GM23248 (cell line): Measurements from ENCODE around the gene PLOD1. TPM values are rescaled to one million over a fixed set of nuclear protein-coding genes. Genes with fewer than 3 reads are reported as not detected.

ENCODE experiments used
- DNase-seq: peaks from one replicate; pipeline ENCODE4 v3.0.0-alpha.2; 2015
- H2AFZ ChIP-seq: fragments of 200-600 bp; sonication (generic); 2 replicates; pipeline ENCODE4 v1.6.1; 2016; ENCODE audit warnings: antibody characterized with exemption
- H3F3A ChIP-seq: fragments of 200-600 bp; sonication (generic); 2 replicates; pipeline ENCODE4 v1.6.1; 2016; ENCODE audit warnings: mild to moderate bottlenecking, antibody characterized with exemption, mixed run types; ENCODE audit not compliant: insufficient read depth
- H3K27ac ChIP-seq: fragments of 200-600 bp; sonication (generic); 2 replicates; pipeline ENCODE4 v1.5.1; 2016; ENCODE audit warnings: mild to moderate bottlenecking
- H3K27me3 ChIP-seq: fragments of 200-600 bp; sonication (generic); replicated peaks from 2 replicates; pipeline ENCODE4 v1.6.1; 2016; ENCODE audit warnings: mild to moderate bottlenecking; ENCODE audit not compliant: insufficient read depth
- H3K36me3 ChIP-seq: fragments of 200-600 bp; sonication (generic); 2 replicates; pipeline ENCODE4 v1.6.1; 2016; ENCODE audit warnings: low read depth, mild to moderate bottlenecking
- H3K4me1 ChIP-seq: fragments of 200-600 bp; sonication (generic); 2 replicates; pipeline ENCODE4 v1.6.1; 2016; ENCODE audit warnings: mild to moderate bottlenecking; ENCODE audit not compliant: insufficient read depth
- H3K4me2 ChIP-seq: fragments of 200-600 bp; sonication (generic); one replicate; pipeline ENCODE4 v1.6.1; 2016; ENCODE audit warnings: mild to moderate bottlenecking; ENCODE audit not compliant: unreplicated experiment
- H3K4me3 ChIP-seq: fragments of 200-600 bp; sonication (generic); 2 replicates; pipeline ENCODE4 v1.5.1; 2016; ENCODE audit warnings: mild to moderate bottlenecking
- H3K79me2 ChIP-seq: fragments of 200-600 bp; sonication (generic); 2 replicates; pipeline ENCODE4 v1.6.1; 2016; ENCODE audit warnings: mild to moderate bottlenecking; ENCODE audit not compliant: insufficient read depth
- H3K9ac ChIP-seq: fragments of 200-600 bp; sonication (generic); 2 replicates; pipeline ENCODE4 v1.6.1; 2016; ENCODE audit warnings: mild to moderate bottlenecking
- H3K9me2 ChIP-seq: fragments of 200-600 bp; sonication (generic); 2 replicates; pipeline ENCODE4 v1.6.1; 2016; ENCODE audit warnings: mixed run types, mild to moderate bottlenecking, moderate library complexity; ENCODE audit not compliant: insufficient read depth
- H3K9me3 ChIP-seq: fragments of 200-600 bp; sonication (generic); one replicate; pipeline ENCODE4 v1.6.1; 2017; ENCODE audit warnings: low read depth
- H4K20me1 ChIP-seq: fragments of 200-600 bp; sonication (generic); 2 replicates; pipeline ENCODE4 v1.6.0; 2016; ENCODE audit not compliant: insufficient read depth
- EZH2 ChIP-seq: fragments of 200-600 bp; sonication (generic); IDR thresholded peaks from 2 replicates; pipeline ENCODE4 v1.6.1; 2018; ENCODE audit warnings: antibody characterized with exemption, mild to moderate bottlenecking; ENCODE audit not compliant: insufficient read depth, poor library complexity, severe bottlenecking
- EZH2phosphoT487 ChIP-seq: fragments of 200-600 bp; sonication (generic); IDR thresholded peaks from 2 replicates; pipeline ENCODE4 v1.6.1; 2018; ENCODE audit warnings: antibody characterized with exemption, moderate library complexity, mild to moderate bottlenecking, low read depth; ENCODE audit not compliant: insufficient read depth
- WGBS, 2 experiments: methylation state at CpG; one replicate each; pipeline ENCODE4 v1.1.6; 2015 to 2017; ENCODE audit warnings: low lambda C conversion rate in 2 of 2, low coverage in 1 of 2; ENCODE audit errors: missing lambda C conversion rate in 2 of 2; 5-methylcytosine and 5-hydroxymethylcytosine counted together
- in situ Hi-C: fragments of 300-500 bp; cut with MboI; formaldehyde crosslinking; loops from 2 replicates; pipeline ENCODE4 v1.15.0; 2020
- polyA plus RNA-seq: library from polyadenylated mRNA; unstranded; fragments of >200 nt; fragmentation: Nextera tagmentation; extraction: Ambion mirVana; gene quantifications from 2 replicates; pipeline ENCODE4 v1.2.1, GENCODE V29; 2016
- total RNA-seq: library from RNA; depleted of rRNA; stranded (reverse); fragments of >200 nt; shearing (Covaris generic); gene quantifications from 2 replicates; pipeline ENCODE4 v1.2.3, GENCODE V29; 2014

The PLOD1 gene
- total and polyA plus RNA-seq, 2 experiments from 2014 or later = 443 to 633 TPM

DNA sequence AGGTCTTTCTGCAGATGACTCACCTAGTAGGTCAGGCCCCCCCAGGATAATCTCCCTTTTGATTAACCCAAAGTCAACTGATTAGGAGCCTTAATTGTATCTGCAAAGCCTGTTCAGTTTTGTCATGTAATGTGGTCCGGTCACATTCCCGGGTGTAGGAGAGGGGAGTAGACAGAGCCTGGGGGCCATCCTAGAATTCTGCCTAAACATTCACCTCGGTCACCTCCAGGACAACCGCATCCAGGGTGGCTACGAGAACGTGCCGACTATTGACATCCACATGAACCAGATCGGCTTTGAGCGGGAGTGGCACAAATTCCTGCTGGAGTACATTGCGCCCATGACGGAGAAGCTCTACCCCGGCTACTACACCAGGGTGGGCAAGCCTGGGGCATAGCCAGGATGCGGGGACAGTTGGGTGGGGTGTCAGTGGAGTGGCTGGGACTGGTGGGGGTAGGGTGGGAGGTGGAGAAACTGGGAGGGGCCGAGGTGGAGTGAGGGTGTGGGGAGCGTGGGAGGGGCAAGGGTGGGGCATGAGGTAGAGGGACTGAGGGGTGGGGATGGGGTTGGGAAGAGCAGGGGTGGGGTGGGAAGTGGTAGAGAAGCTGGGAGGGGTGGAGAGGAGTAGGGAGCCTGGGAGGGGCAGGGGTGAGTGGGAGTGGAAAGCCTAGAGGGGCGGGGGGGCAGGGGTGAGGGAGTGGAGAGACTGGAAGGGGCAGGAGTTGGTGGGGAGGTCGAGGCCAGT lies 36.1 kb downstream of the PLOD1 start:
- H3K4me2 ChIP-seq = no peak overlapping the region
- no peaks in the 10 kb centered on the region for H3K9me2 ChIP-seq
- H3K36me3 ChIP-seq = peaks cover 39% of the 10 kb centered on the region
- 89 to 94% methylated on average over 13 to 17 of the region's 17 CpGs for WGBS, 2 experiments
- H3K27ac ChIP-seq = no peak overlapping the region
- no peaks in the 10 kb centered on the region for H3K27me3 ChIP-seq
- no peak overlapping the region for H3K9ac ChIP-seq
- no peaks in the 10 kb centered on the region for H3K79me2 ChIP-seq
- no peaks in the 10 kb centered on the region for H3K9me3 ChIP-seq
- no peaks in the 10 kb centered on the region for H4K20me1 ChIP-seq
- H3K4me3 ChIP-seq = no peak overlapping the region
- H3K4me1 ChIP-seq = no peaks in the 10 kb centered on the region
- no peak for TF ChIP-seq EZH2
- no peak for TF ChIP-seq EZH2phosphoT487
- H2AFZ ChIP-seq = no peak overlapping the region
- H3F3A ChIP-seq = 0 out of 2 replicates have a peak, but pooled peaks cover 2% of the 10 kb centered on the region
- DNase-seq = no peak
- in situ Hi-C loops = no loop called here

DNA sequence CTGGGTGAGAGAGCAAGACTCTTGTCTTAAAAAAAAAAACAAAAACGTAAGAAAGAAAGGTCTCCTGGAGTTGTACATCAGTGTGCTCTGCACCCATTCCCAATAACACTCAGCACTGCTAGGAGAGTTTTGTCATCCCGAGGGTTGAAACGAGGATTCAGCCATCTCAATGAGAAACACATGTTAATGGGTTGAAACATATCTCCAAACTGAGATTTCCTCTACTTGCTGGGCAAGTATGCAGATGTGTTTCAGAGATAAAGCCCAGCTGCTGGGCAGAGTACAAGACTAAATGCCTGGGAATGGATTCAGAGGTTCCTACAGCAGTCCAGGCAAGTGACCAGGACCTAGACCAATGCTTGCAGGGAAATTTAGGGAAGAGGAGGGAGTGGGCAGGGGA lies 43.1 kb downstream of the PLOD1 start:
- H3K4me2 ChIP-seq = peak overlapping the region; percentile 26
- peak overlapping the region; percentile 27 for H3K27ac ChIP-seq
- H3K27me3 ChIP-seq = no peaks in the 10 kb centered on the region
- H3K9me2 ChIP-seq = no peaks in the 10 kb centered on the region
- no peak for TF ChIP-seq EZH2
- no peak for TF ChIP-seq EZH2phosphoT487
- no peak overlapping the region for H3K4me3 ChIP-seq
- DNase-seq = peak; percentile 82
- H4K20me1 ChIP-seq = no peaks in the 10 kb centered on the region
- H3K9ac ChIP-seq = no peak overlapping the region
- H3K9me3 ChIP-seq = no peaks in the 10 kb centered on the region
- H3K79me2 ChIP-seq = peaks cover 22% of the 10 kb centered on the region
- WGBS, 2 experiments = 4 to 7% methylated on average over 3 of the region's 3 CpGs
- H3K4me1 ChIP-seq = peaks cover 41% of the 10 kb centered on the region
- in situ Hi-C loops = no loop called here
- peaks cover 42% of the 10 kb centered on the region for H3F3A ChIP-seq
- peaks cover 24% of the 10 kb centered on the region for H3K36me3 ChIP-seq
- H2AFZ ChIP-seq = no peak overlapping the region

DNA sequence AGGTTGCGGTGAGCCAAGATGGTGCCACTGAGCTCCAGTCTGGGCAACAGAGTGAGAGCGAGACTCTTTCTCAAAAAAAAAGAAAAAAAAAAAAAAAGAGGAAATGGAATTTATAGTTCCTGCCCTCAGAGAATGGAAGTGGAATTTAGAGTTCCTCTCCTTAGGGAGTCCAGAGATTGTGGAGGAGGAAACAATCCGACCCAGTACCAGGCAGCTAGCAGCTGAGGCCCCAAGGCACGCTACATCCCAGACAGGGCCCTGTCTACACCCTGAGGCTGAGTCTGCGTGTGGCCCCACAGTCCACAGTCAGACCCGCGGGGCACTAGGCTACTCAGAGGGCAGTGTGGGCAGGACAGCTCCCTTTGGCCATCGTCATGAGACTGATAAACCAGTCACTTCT lies 43.8 kb downstream of the PLOD1 start:
- peaks cover 42% of the 10 kb centered on the region for H3F3A ChIP-seq
- H3K27me3 ChIP-seq = no peaks in the 10 kb centered on the region
- H3K9ac ChIP-seq = no peak overlapping the region
- H3K36me3 ChIP-seq = peaks cover 27% of the 10 kb centered on the region
- in situ Hi-C loops = no loop called here
- H3K4me1 ChIP-seq = peaks cover 41% of the 10 kb centered on the region
- no peak overlapping the region for H2AFZ ChIP-seq
- peaks cover 29% of the 10 kb centered on the region for H3K79me2 ChIP-seq
- no peaks in the 10 kb centered on the region for H3K9me2 ChIP-seq
- no peak for DNase-seq
- H3K4me2 ChIP-seq = no peak overlapping the region
- no peak overlapping the region for H3K4me3 ChIP-seq
- H4K20me1 ChIP-seq = no peaks in the 10 kb centered on the region
- TF ChIP-seq EZH2phosphoT487 (no peak), EZH2 (no peak)
- no peaks in the 10 kb centered on the region for H3K9me3 ChIP-seq
- WGBS, 2 experiments = 96 to 97% methylated on average over 8 of the region's 8 CpGs
- H3K27ac ChIP-seq = peak overlapping the region; percentile 27; the same call in 1 of the 2 replicates

DNA sequence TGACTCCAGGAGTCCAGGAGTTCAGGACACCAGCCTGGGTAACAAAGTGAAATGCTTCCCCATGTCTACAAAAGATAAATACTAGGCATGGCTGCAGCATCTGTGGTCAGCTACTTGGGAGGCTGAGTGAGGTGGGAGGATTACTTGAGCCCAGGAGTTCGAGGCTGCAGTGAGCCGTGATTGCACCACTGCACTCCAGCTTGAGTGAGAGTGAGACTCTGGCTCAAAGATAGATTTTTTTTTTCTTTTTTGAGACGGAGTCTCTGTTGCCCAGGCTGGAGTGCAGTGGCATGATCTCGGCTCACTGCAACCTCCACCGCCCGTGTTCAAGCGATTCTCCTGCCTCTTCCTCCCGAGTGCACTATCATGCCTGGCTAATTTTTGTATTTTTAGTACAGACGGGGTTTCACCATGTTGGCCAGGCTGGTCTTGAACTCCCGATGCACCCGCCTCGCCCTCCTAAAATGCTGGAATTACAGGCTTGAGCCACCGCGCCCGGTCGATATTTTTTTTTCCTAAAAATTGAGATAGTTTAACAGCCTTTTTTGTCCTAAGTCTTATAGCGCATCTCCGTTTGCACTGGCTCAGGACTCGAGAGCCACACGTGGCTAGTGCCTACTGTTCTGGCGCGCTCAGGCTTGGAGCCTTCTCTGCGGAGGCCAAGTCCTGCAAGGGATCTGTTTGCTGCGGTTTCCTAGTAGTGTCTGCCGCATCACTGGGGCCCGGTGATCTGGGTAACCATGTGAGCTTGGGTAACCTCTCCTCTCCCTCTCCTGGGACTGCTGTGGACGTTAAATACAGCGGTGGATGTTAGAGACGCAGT lies 44.7 kb downstream of the PLOD1 start:
- peak overlapping the region; percentile 76 for H2AFZ ChIP-seq
- in situ Hi-C loops = no loop called here
- peaks cover 19% of the 10 kb centered on the region for H3K36me3 ChIP-seq
- no peaks in the 10 kb centered on the region for H4K20me1 ChIP-seq
- peak overlapping the region; percentile 84 for H3K27ac ChIP-seq
- peak overlapping the region; percentile 96 for H3K9ac ChIP-seq
- H3F3A ChIP-seq = peaks cover 42% of the 10 kb centered on the region
- H3K4me1 ChIP-seq = peaks cover 41% of the 10 kb centered on the region
- H3K4me3 ChIP-seq = peak overlapping the region; percentile 87
- H3K9me2 ChIP-seq = no peaks in the 10 kb centered on the region
- H3K27me3 ChIP-seq = no peaks in the 10 kb centered on the region
- TF ChIP-seq EZH2 (no peak), EZH2phosphoT487 (no peak)
- peaks cover 38% of the 10 kb centered on the region for H3K79me2 ChIP-seq
- 2 to 4% methylated on average over 29 of the region's 29 CpGs for WGBS, 2 experiments
- peak overlapping the region; percentile 71 for H3K4me2 ChIP-seq
- DNase-seq = peak; percentile 90
- H3K9me3 ChIP-seq = no peaks in the 10 kb centered on the region
